AG04449 (cell line): ENCODE results near the gene MAP4K4.
A peak's percentile ranks its signal among the peaks of the same experiment; 100 is the strongest.
"Not testable (repeated sequence)": the region's sequence is repeated elsewhere in the genome, so short reads cannot be mapped to it uniquely, and the experiment has no call there.

Experiments
- CTCF ChIA-PET: fragments of 350-600 bp; formaldehyde crosslinking; extraction: SDS; loops from one replicate; lab custom pipeline; 2021; ENCODE audit warnings: antibody characterized with exemption; lab: Yijun Ruan, JAX
- POLR2A ChIA-PET: fragments of 400-600, 350-600 bp; formaldehyde crosslinking; extraction: SDS; loops from one replicate; lab custom pipeline; 2020; ENCODE audit warnings: antibody characterized with exemption, inconsistent platforms; lab: Yijun Ruan, JAX
- DNase-seq: peaks from one replicate; pipeline ENCODE4 v3.0.0-alpha.2; 2010; ENCODE audit warnings: low read depth, low spot score
- H3K4me3 ChIP-seq: 2 replicates; pipeline ENCODE4 v1.5.1; 2011; ENCODE audit warnings: low read depth, mild to moderate bottlenecking, control low read depth, low read length
- CTCF ChIP-seq: IDR thresholded peaks from one replicate; pipeline ENCODE4 v1.5.1; 2011; ENCODE audit warnings: mild to moderate bottlenecking, moderate library complexity, low read length, control low read depth, inconsistent platforms; ENCODE audit not compliant: insufficient read depth; ENCODE audit errors: missing control alignments

MAP4K4 gene

GRCh38 chr2:101768556-101769220, 71.2 kb downstream of the MAP4K4 start:
- POLR2A ChIA-PET = no interaction called here
- DNase-seq = no peak
- TF ChIP-seq CTCF = no peak
- no peak overlapping the region for H3K4me3 ChIP-seq
- CTCF ChIA-PET = interaction anchor here (0.9 to 12.7 kb wide), 10 partner anchors 10 to 427 kb away, joined by 3 to 127 read pairs (median 4); no protein-coding TSS in a partner anchor

GRCh38 chr2:101769726-101770125, 72.2 kb downstream of the MAP4K4 start:
- CTCF ChIA-PET = interaction anchor here (0.6 to 12.7 kb wide), 12 partner anchors 9 to 352 kb away, joined by 3 to 127 read pairs (median 6); partner anchors contain the start of gene MAP4K4
- POLR2A ChIA-PET, DNase-seq, H3K4me3 ChIP-seq: not testable (repeated sequence)

GRCh38 chr2:101770726-101771125, 73.2 kb downstream of the MAP4K4 start:
- ChIA-PET CTCF (interaction anchor here (0.6 to 12.7 kb wide), 15 partner anchors 8 to 73 kb away, joined by 3 to 127 read pairs (median 5); partner anchors contain the start of gene MAP4K4), POLR2A (no interaction called here)
- H3K4me3 ChIP-seq = no peak overlapping the region
- DNase-seq = no peak
- TF ChIP-seq CTCF = peak; percentile 16

GRCh38 chr2:101771227-101771902, 73.9 kb downstream of the MAP4K4 start:
- H3K4me3 ChIP-seq = no peak overlapping the region
- POLR2A ChIA-PET = no interaction called here
- CTCF ChIA-PET = interaction anchor here (0.7 to 12.7 kb wide), 12 partner anchors 9 to 74 kb away, joined by 3 to 127 read pairs (median 8); partner anchors contain the start of gene MAP4K4
- TF ChIP-seq CTCF = no peak
- no peak for DNase-seq

- DNase-seq = no peak
- CTCF ChIA-PET = interaction anchor here (1.9 to 12.7 kb wide), 5 partner anchors 10 to 56 kb away, joined by 9 to 127 read pairs (median 17); no protein-coding TSS in a partner anchor
- H3K4me3 ChIP-seq = no peak overlapping the region
- POLR2A ChIA-PET = no interaction called here
- TF ChIP-seq CTCF = no peak
Observed at GRCh38 chr2:101771910-101772321, 74.4 kb downstream of the MAP4K4 start.

- ChIA-PET POLR2A (no interaction called here), CTCF (interaction anchor here (1.0 kb wide), 1 partner anchor 32 kb away, joined by 3 read pairs; no protein-coding TSS in a partner anchor)
- no peak overlapping the region for H3K4me3 ChIP-seq
- no peak for TF ChIP-seq CTCF
- no peak for DNase-seq
Observed at GRCh38 chr2:101773137-101773536, 75.6 kb downstream of the MAP4K4 start.

GRCh38 chr2:101773961-101774360, 76.5 kb downstream of the MAP4K4 start:
- POLR2A ChIA-PET, DNase-seq, H3K4me3 ChIP-seq: not testable (repeated sequence)
- CTCF ChIA-PET = interaction anchor here (1.0 kb wide), 1 partner anchor 33 kb away, joined by 3 read pairs; no protein-coding TSS in a partner anchor
